ENCODE results near the gene DECR2.

The DECR2 gene

DNA sequence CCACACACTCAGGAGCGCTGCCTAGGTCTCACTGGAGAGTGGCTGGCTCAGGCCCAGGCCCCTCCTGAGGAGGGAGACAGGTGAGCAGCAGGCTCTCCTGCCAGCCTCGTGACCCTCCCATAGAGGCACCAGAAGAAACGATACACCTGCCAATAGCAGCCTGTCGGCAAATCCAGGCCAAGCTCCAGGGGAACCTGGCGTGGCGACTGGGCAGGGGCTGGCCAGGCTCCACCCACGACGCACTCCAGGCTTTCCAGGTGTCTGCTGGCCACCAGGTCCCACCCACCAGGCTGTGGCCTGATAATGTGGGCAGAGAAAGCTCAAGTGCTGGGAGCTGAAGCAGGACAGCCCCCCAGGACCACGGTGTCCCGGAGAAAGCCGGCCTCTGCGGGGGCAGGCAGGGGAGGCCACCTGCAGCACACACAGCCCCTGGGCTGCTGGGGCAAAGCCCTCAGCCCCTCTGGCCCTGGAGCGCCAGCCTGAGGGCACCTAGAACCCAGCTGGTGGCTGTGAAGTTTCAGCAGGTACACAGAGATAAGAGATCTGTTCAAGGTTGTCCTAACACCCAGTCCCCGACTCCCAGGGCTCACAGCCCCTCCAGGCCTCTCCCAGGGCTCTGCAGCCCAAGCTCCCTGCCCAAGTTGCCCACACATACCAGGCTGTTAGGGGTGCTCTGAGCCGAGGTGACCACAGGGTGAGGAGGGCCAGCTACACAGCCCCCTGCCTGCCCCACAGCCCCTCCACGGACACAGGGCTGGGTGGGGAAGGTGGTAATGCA, 22.3 kb upstream of the DECR2 start:
- DNase-seq: peak in 1 of 14 donors; percentile 83

DNA sequence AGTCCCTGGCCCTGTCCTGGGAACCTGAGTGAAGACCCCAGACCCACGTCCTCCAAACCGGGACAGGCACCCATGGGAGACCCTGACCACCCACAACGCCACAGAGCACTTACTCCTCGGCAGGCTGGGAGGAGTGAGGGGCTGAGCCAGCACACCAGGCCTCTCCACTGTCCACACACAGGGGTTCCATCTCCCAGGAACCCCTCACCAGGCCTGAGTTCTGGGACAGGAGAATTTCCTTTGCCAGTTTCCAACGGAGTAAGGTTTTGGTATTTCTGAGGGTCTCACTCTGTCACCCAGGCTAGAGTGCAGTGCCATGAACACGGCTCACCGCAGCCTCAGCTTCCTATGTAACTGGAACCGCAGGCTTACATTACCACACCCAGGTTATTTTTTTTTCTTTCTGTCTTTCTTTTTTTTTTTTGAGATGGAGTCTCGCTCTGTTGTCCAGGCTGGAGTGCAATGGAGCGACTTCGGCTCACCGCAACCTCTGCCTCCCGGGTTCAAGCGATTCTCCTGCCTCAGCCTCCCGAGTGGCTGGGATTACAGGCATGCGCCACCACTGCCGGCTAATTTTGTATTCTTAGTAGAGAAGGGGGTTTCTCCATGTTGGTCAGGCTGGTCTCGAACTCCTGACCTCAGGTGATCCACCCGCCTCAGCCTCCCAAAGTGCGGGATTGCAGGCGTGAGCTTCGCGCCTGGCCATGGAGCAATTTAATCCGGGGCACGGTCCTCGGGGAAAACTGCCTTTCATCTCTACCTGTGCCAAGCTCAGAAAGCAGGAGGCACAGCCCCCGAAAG, 21.5 kb upstream of the DECR2 start:
- no peak for DNase-seq

DNA sequence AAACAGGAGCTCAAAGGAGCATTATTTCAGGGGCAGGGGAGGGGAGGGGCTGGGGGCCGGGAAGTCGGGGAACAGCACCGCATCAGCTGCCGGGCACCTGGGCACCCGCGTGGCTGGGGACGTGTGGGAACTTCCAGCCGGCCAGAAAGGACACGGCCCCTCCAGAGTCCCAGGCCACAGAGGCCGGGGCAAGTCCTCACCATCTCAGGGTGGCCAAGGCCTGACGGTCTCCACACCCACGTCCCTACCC, 21.0 kb upstream of the DECR2 start:
- no peak for DNase-seq

DNA sequence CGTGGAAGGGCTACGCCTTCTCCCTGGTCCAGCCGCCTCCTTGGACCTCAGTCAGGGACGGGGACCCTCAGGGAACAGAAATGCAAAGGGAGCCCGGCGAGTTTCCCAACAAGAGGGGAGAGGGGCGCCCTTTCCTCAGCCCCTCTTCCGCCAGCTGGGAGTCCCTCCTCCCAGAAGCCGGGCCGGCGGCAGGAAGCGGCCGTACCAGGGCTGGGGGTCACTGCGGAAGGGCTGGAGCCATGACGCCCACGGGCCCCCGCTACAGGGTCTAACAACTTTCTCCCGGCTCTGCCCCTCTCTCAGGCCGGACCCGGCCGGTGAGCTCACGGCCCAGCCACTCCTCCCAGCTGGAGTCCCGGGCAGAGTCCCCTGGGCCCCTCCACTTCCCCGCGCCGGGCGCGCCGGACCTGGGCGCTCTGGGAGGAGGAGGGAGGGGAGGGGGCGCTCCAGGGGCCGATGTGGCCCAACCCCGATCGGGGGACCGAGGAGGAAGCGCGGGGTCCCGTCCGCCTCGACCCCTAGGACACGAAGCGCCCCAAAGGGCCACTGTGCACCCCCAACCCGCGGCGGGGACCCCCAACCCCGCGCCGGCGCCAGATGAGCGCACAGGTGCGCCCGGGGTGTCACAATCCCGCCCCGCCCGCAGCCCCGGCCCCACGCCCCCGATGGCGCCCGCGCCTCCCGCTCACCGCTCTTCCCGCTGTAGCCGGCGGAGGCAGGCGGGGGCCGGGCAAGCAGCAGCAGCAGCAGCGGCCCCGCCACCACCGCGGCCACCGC, 20.5 kb upstream of the DECR2 start:
- peak in 3 of 14 donors; percentile 32 to 43 (median 34) for DNase-seq

DNA sequence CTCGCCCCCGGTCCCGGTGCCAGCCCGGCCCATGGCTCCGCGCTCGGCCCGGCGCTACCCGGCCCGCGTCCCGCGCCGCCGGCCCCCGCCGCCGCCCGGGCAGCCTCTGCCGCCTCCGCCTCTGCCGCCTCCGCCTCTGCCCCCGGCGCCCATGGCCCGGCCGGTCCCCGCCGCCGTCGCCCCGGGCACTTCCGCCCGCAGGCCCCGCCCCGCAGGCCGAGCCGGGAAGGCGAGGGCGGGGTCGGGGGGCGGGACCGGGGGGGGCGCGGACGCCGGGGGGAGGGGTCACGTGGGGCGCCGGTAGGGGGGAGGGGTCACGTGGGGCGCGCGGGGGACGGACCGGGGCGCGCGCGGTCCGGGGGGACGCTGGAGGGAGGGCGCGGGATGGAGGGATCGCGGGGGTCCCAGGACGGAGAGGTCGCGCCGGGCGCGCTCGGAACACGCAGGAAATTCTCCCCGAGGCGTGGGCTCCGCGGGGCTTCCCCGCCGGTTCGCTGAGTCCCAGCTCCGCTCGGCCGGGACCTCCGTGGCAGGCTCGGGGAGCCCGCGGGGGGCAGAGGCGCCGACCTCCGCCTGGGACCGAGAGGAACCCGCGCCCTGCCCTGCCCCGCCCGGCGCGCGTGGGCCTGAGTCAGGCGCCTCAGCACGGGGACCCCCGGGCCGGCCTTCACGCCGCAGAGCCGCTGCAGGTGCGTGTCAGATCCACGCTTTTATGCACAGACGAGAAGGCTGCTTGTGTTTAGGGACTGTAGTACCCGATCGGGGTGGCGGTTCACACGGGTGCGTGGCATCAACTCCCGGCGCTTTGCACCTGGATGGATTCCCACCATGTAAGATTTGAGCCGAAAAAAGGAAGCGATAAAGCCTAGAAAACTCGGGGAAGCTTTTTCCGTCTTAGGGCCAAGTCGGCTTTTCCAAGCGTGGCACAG, 19.6 kb upstream of the DECR2 start, which contains the start of gene PGAP6:
TSS of gene PGAP6 (minus strand) at position 190 of the 929 bp plus-strand sequence. CDS start at position 33, 157 bp downstream.
- DNase-seq: peak in 13 of 14 donors; percentile 19 to 86 (median 54)

DNA sequence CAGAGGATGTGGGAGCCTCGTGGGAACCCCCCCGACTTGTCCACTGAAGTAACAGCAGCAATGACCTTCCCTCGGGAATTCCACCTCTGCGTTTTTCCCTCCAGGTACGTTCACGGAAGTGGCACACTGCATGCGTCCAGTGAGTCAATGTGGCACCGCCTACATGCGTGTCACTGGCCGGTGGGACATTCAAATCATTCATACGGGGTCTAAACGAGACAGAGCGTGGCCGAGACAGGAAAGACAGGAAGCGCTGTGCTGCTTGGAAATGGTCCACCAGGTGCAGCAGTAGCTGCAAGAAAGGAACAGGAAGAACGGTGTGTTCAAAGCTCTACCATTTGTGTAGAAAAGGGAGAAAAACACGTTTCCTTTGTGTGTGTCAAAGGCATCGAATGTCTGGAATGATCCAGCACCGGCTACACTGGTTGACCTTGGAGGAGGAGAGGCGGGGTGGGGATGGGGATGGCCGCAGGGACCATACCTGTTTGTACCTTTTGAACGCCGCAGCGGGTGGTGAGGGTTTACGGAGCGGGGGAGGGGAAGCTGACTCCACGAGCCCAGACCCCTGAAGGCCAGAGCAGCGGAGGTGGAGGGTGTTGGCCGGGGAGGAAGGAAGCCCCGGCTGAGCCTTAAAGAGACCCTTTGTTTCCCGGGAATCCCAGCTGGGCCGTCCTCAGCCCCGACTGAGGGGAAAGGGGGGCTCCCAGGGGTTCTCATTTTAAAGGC, 18.2 kb upstream of the DECR2 start:
- DNase-seq: no peak

DNA sequence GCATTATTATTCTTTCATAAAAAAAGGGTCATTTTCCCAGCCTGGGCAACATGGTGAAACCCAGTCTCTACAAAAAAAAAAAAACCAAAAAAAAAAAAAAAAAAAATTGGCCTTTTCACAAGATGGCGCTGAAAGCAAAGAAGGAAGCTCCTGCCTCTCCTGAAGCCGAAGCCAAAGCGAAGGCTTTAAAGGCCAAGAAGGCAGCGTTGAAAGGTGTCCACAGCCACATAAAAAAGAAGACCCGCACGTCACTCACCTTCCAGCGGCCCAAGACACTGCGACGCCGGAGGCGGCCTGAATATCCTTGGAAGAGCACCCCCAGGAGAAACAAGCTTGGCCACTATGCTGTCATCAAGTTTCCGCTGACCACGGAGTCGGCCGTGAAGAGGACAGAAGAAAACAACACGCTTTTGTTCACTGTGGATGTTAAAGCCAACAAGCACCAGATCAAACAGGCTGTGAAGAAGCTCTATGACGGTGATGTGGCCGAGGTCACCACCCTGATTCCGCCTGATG, 15.0 kb upstream of the DECR2 start:
- peak in 9 of 14 donors; percentile 24 to 59 (median 34) for DNase-seq

DNA sequence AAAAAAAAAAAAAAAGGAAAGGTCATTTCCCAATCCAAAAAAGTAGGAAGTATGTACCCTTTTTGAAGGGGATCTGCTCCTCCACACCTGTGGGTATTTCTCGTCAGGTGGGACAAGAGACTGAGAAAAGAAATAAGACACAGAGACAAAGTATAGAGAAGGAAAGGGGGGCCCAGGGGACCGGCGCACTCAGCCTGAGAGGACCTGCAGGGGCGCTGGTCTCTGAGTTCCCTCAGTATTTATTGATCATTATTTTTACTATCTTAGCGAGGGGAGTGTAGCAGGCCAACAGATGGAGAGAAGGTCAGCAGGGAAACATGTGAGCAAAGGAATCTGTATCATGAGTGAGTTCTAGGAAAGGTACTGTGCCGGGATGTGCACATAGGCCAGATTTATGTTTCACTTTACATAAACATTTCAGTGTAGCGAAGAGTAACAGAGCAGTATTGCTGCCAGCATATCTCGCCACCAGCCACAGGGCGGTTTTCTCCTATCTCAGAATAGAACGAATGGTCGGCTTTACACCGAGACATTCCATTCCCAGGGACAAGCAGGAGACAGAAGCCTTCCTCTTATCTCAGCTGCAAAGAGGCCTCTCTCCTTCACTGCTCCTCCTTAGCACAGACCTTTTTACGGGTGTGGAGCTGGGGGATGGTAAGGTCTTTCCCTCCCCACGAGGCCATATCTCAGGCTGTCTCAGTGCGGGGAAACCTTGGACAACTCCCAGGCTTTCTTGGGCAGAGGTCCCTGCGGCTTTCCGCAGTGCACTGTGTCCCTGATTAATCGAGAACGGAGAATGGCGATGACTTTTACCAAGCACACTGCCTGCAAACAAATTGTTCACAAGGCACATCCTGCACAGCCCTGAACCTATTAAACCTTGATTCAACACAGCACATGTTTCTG, 13.7 kb upstream of the DECR2 start:
- DNase-seq: peak in 1 of 14 donors; percentile 75

DNA sequence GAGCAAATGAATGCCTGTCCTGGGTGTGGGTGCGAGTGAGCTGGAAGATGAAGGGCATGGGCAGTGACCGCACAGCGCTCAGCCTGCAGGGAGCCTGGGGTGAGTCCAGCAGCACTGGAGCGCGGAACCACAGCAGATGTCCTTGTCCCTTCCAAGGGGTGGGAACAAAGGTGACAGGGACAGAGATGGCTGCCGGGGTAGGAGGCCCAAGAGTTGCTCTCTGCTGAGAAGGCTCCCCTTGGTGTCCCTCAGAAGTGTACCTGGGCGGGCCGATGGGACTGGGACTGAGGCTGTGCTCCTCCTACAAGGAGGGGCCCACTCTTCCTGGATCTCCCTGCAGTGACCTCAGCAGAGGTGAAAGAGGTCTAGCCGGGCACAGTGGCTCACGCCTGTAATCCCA, 12.3 kb upstream of the DECR2 start:
- DNase-seq: no peak

DNA sequence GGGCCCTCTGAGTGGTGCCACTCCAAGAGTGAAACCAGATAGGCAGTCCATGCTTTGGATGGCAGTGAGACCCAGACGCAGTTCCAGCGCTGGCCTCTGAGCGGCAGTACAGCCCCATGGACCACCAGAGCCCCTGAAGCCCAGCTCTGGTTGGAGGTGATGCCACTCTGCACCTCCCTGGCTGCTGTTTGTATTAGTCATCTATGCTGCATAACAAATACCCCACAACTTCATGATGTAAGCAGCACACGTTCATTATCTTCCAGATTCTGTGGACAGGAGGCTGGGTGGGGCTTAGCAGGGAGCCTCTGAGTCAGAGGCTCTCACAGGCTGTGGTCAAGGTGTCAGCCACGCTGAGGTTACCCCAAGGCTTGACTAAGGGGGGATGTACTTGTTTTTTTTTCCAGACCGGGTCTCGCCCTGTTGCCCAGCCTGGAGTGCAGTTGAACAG, 9.8 kb upstream of the DECR2 start:
- peak in 7 of 14 donors; percentile 8 to 60 (median 24) for DNase-seq

DNA sequence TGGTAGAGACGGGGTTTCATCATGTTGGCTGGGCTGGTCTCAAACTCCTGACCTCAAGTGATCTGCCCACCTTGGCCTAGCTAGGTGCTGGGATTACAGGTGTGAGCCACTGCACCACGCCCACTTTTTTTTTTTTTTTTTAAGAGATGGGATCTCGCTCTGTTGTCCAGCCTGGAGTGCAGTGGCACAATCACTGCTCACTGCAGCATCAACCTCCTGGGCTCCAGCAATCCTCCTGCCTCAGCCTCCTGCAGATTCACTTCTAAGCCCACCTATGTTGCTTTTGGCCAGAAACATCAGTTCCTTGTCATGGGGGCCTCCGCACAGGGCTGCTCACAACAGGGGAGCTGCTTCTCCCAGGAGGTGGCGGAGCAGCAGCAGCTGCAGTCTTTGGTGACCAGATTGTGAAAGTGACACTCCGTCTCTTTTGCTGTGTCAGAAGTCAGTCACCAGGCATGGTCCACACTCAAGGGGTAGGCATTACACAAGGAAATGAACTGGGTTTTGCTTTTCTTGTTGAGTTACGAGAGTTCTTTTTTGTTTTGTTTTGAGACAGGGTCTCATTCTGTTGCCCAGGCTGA, 9.1 kb upstream of the DECR2 start:
- DNase-seq: no peak

DNA sequence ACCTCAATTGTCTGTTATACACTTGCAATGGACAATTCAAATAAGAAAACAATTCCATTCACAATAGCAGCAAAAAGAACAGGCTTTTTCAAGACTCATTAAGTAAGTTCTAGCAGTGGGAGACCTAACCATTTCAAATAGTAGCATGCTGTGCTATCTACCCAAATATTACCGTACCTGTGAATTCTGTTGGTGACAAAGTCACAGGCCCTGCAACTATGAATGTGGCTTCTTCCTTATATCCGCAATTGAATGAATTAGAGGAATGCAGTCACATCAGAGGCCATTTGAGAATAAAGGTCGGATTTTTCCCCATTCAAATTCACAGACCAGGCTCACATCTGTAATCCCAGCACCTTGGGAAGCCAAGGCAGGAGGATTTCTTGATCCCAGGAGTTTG, 5.5 kb upstream of the DECR2 start:
- DNase-seq: no peak

DNA sequence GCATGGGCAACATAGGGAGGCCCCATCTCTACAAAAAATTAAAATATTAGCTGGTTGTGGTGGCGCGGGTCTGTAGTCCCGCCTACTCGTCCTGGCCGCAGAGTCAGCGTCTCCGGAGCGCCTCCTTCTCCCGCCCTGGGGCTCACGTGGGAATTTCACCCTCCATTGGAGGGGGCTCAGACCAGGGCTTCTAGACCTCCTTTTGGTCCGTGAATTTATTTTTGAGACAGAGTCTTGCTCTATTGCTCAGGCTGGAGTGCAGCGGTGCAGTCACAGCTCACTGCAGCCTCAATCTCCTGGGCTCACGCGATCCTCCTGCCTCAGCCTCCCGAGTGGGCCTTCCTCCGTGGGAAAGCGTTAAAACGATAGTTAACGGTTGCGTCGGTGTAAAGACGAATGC, 5.1 kb upstream of the DECR2 start:
- peak in 4 of 14 donors; percentile 15 to 63 (median 22) for DNase-seq

DNA sequence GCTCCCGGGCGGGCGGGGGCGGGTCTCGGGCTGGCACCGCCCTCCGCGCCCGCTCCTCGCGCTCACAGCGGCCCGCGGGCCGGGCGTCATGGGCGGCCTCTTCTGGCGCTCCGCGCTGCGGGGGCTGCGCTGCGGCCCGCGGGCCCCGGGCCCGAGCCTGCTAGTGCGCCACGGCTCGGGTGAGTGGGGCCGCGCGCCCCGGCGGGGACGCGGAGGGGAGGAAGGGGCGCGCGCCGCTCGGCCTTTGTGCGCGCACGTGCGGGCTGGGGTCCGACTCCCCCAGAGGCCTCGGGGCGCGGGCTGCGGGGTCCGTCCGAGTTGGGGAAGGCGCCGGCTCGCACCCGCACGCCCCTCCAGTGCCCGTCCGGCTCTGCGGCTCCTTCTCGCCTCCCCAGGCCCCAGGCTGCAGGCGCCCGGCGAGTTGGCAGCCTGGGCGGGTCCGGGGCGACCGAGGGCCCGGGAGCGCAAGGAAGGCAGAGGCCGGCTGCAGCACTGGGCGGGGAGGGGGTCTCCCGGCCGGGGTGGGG, 4.5 kb upstream of the DECR2 start, which contains the start of gene NME4:
TSS of gene NME4 (plus strand) at position 65 of the 527 bp plus-strand sequence. CDS start at position 89, 24 bp downstream.
- peak in 1 of 14 donors; percentile 31 for DNase-seq

DNA sequence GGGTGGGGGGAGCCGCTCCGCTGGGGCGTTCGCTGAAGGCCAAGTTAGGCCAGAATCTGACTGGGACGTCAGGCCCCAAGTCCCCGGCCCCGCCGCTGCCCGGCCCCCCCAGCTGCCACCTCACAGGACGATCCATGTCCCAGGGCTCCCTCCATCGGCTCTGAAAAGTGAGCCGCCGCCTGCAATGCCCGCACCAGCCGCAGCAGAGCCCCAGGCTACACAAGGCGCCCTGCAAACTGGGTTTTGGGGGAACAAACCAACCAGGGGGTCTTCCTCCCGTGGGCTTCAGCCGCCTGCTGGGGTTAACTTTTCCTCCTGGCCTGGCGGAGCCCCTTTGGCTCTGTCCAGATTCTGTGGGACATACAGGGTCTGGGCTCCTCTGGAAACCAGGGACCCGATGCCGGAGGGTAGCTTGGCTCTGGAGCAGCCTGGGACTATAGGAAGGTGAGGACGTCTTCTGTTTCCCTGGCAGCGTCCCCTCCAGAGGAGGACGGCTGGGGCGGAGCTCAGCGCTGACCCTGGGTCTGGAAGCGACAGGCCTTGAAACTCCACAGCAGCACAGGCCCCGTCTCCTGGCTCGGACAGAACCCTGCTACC, 3.9 kb upstream of the DECR2 start:
- peak in 4 of 14 donors; percentile 12 to 64 (median 34) for DNase-seq

DNA sequence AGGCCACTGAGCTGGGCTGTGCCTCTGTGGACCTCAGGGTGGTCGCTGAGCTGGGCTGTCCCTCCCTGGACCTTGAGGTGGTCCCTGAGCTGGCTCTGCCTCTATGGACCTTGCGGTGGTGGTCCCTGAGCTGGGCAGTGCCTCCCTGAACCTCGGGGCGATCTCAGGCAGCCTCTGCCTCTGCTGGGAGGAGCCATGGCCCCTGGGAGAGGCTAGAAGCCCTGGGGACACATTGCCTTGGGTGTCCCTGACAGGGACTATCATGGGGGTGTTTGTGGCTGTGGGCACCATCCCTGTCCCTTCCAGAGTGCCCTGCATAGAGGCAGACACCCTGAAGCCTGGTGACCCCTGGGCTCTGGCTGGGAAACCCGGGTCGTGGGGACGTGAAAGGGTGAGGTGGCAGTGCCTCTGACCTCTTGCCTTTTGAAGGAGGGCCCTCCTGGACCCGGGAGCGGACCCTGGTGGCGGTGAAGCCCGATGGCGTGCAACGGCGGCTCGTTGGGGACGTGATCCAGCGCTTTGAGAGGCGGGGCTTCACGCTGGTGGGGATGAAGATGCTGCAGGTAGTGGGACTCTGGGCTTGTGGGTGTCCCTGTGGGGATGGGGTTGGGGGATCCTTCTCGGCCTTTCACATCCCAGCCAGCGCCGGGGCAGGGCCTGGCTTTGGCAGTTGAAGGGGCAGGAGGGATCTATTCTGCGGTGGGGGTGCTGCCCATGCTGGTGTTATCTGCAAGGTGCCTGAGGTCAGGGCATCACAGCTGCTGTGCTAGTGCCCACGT, 2.9 kb upstream of the DECR2 start:
- DNase-seq: no peak

DNA sequence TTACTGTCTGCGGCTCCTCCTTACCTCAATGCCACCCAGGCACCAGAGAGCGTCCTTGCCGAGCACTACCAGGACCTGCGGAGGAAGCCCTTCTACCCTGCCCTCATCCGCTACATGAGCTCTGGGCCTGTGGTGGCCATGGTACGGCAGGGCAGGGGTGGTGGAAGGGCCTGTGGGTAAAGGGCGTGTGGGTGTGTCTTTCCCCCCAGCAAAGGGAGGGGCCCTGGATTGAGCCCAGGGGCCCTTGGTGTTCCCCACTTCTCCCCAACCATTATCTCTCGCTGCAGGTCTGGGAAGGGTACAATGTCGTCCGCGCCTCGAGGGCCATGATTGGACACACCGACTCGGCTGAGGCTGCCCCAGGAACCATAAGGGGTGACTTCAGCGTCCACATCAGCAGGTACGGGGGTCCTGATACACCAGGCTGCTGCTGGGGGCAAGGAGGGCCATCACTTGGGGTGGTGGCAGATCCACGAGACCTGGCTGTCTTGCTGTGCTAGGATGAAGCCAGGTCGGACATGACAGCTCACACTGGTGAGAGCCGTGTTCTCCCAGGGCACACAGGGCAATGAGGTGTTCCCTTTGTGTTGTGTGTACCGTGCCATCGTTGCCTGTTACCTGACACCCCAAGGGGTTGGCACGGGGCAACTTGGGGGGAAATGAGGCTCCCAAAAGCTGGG, 2.2 kb upstream of the DECR2 start:
- DNase-seq: no peak
